CD14-positive monocyte (primary cell): ENCODE results near the gene SLC25A17. TPM values are rescaled to one million over a fixed set of nuclear protein-coding genes. Genes with fewer than 3 reads are reported as not detected.
A peak's percentile ranks its signal among the peaks of the same experiment; 100 is the strongest.

ENCODE experiments used
- DNase-seq, 3 donors: peaks; one replicate each; pipeline ENCODE4 v3.0.0-alpha.2; 2011 to 2022
- H2AFZ ChIP-seq: 2 replicates; pipeline ENCODE4 v1.6.0; 2012; ENCODE audit warnings: mild to moderate bottlenecking, low read depth, low read length, inconsistent platforms; ENCODE audit not compliant: insufficient read depth, poor library complexity, severe bottlenecking
- H3K27ac ChIP-seq, 2 donors: 1 replicate in 1 of 2; 2 replicates in 1 of 2; pipeline ENCODE4 v1.5.1; 2012 to 2013; ENCODE audit warnings: low read length in 2 of 2, control low read depth in 1 of 2, inconsistent platforms in 1 of 2, low read depth in 1 of 2, mild to moderate bottlenecking in 1 of 2
- H3K27me3 ChIP-seq, 2 donors: one replicate each; pipeline versions ENCODE4 v1.6.0 to v1.6.1; 2011 to 2013; ENCODE audit warnings: low read length in 2 of 2; ENCODE audit not compliant: control insufficient read depth in 2 of 2, insufficient read depth in 2 of 2
- H3K36me3 ChIP-seq, 2 donors: replicated peaks in 1 of 2; 1 replicate in 1 of 2; 2 replicates in 1 of 2; pipeline versions ENCODE4 v1.5.1 to v1.6.1; 2012 to 2013; ENCODE audit warnings: low read length in 2 of 2, control low read depth in 1 of 2, inconsistent platforms in 1 of 2, mild to moderate bottlenecking in 1 of 2; ENCODE audit not compliant: insufficient read depth in 2 of 2, control insufficient read depth in 1 of 2
- H3K4me1 ChIP-seq, 2 donors: 1 replicate in 1 of 2; 2 replicates in 1 of 2; pipeline versions ENCODE4 v1.5.1 to v1.6.1; 2012 to 2013; ENCODE audit warnings: low read length in 2 of 2, control low read depth in 1 of 2, inconsistent platforms in 1 of 2, mild to moderate bottlenecking in 1 of 2, moderate library complexity in 1 of 2; ENCODE audit not compliant: insufficient read depth in 2 of 2, control insufficient read depth in 1 of 2
- H3K4me2 ChIP-seq: replicated peaks from 2 replicates; pipeline ENCODE3; 2012; ENCODE audit warnings: low read length, moderate library complexity, mild to moderate bottlenecking; ENCODE audit not compliant: poor library complexity, severe bottlenecking; ENCODE audit errors: extremely low read depth
- H3K4me3 ChIP-seq, 3 experiments: fragments of 200-600 bp in 1 of 3; sonication (generic) in 1 of 3; replicated peaks in 1 of 3; 1 replicate in 2 of 3; 2 replicates in 1 of 3; pipeline ENCODE4 v1.5.1; 2011 to 2013; ENCODE audit warnings: low read length in 3 of 3, mild to moderate bottlenecking in 3 of 3, control low read depth in 2 of 3, low read depth in 2 of 3, inconsistent platforms in 1 of 3, moderate library complexity in 1 of 3
- H3K79me2 ChIP-seq: 2 replicates; pipeline ENCODE4 v1.6.0; 2012; ENCODE audit warnings: mild to moderate bottlenecking, control low read depth, inconsistent platforms, low read length, moderate library complexity; ENCODE audit not compliant: insufficient read depth
- H3K9ac ChIP-seq: 2 replicates; pipeline ENCODE4 v1.6.0; 2017; ENCODE audit warnings: low read length, mild to moderate bottlenecking; ENCODE audit not compliant: insufficient read depth, poor library complexity, severe bottlenecking
- H3K9me3 ChIP-seq, 2 donors: replicated peaks in 1 of 2; 1 replicate in 1 of 2; 2 replicates in 1 of 2; pipeline versions ENCODE4 v1.5.1 to v1.6.1; 2012 to 2013; ENCODE audit warnings: low read length in 2 of 2, control low read depth in 1 of 2; ENCODE audit not compliant: control insufficient read depth in 1 of 2, insufficient read depth in 1 of 2
- H4K20me1 ChIP-seq: 2 replicates; pipeline ENCODE4 v1.6.0; 2012; ENCODE audit warnings: mild to moderate bottlenecking, low read length, control low read depth, moderate library complexity; ENCODE audit not compliant: insufficient read depth
- H3K27ac Mint-ChIP-seq, 7 donors: one replicate each; pipeline ENCODE4 v1.8.0; 2020; ENCODE audit warnings: mild to moderate bottlenecking in 7 of 7, mixed read lengths in 7 of 7, moderate library complexity in 6 of 7, inconsistent platforms in 2 of 7
- H3K27me3 Mint-ChIP-seq, 3 donors: one replicate each; pipeline ENCODE4 v1.8.0; 2021 to 2022; ENCODE audit warnings: low read depth in 3 of 3, mild to moderate bottlenecking in 3 of 3, mixed read lengths in 3 of 3, moderate library complexity in 3 of 3, inconsistent platforms in 1 of 3
- H3K36me3 Mint-ChIP-seq, 2 donors: one replicate each; pipeline ENCODE4 v1.8.0; 2020; ENCODE audit warnings: mixed read lengths in 2 of 2, inconsistent platforms in 1 of 2, mild to moderate bottlenecking in 1 of 2
- H3K4me1 Mint-ChIP-seq: one replicate; pipeline ENCODE4 v1.8.0; 2020; ENCODE audit warnings: mild to moderate bottlenecking, mixed read lengths
- H3K4me3 Mint-ChIP-seq, 2 donors: one replicate each; pipeline ENCODE4 v1.8.0; 2020; ENCODE audit warnings: mild to moderate bottlenecking in 2 of 2, mixed read lengths in 2 of 2, moderate library complexity in 1 of 2
- H3K9me3 Mint-ChIP-seq, 7 donors: one replicate each; pipeline ENCODE4 v1.8.0; 2020 to 2022; ENCODE audit warnings: mixed read lengths in 7 of 7, mild to moderate bottlenecking in 6 of 7, moderate library complexity in 6 of 7, inconsistent platforms in 2 of 7
- CTCF ChIP-seq: fragments of 200-600 bp; IDR thresholded peaks from one replicate; pipeline ENCODE4 v1.8.0; 2022; ENCODE audit warnings: antibody characterized with exemption, mild to moderate bottlenecking
- whole genome bisulfite sequencing: methylation state at CpG from one replicate; pipeline ENCODE4 v1.1.5; 2013; ENCODE audit warnings: missing lambda C conversion rate; ENCODE audit not compliant: insufficient coverage; 5-methylcytosine and 5-hydroxymethylcytosine counted together
- intact Hi-C, 2 donors: fragments of 100-400 bp; cut with micrococcal nuclease; formaldehyde crosslinking; loops; one replicate each; pipeline versions ENCODE4 v1.15.0 to v1.15.1; 2023
- polyA plus RNA-seq, 3 donors: library from polyadenylated mRNA; depleted of rRNA in 1 of 3; unstranded in 2 of 3; stranded (reverse) in 1 of 3; fragments of 300-500 nt in 2 of 3; fragments of >200 nt in 1 of 3; fragmentation: Illumina TruSeq in 2 of 3; gene quantifications; 1 replicate in 2 of 3; 2 replicates in 1 of 3; pipeline ENCODE4 v1.2.3, GENCODE V29; 2012 to 2021

SLC25A17 gene
- polyA plus RNA-seq, 3 donors: 7.3 to 10.6 (median 8.8) TPM

GRCh38 chr22:40732999-40733292 lies 86.2 kb downstream of the SLC25A17 start:
- Histone ChIP-seq H3K4me2 (no peak overlapping the region), H3K9ac (no peak overlapping the region), H3K27me3 (no peaks in the 10 kb centered on the region), H3K9me3 (no peaks in the 10 kb centered on the region), H3K36me3 (no peaks in the 10 kb centered on the region), H4K20me1 (no peaks in the 10 kb centered on the region), H3K27ac (no peak overlapping the region), H3K4me1 (no peaks in the 10 kb centered on the region), H3K79me2 (no peaks in the 10 kb centered on the region), H2AFZ (peak overlapping the region; percentile 30), H3K4me3 (no peak overlapping the region)
- TF ChIP-seq CTCF: no peak
- Mint-ChIP-seq H3K9me3 (peaks cover 0 to 1% (median 0%) of the 10 kb centered on the region in 7 donors), H3K4me1 (peaks cover 8% of the 10 kb centered on the region), H3K27me3 (peaks cover 3% of the 10 kb centered on the region in 3 donors), H3K27ac (no peak overlapping the region), H3K36me3 (no peaks in the 10 kb centered on the region), H3K4me3 (no peak overlapping the region)
- 14% methylated on average over 1 of the region's 2 CpGs for WGBS
- intact Hi-C loops: no loop called here
- DNase-seq: no peak

- Histone ChIP-seq H3K4me3 (no peak overlapping the region), H3K79me2 (no peaks in the 10 kb centered on the region), H3K9ac (no peak overlapping the region), H3K27ac (no peak overlapping the region), H3K27me3 (no peaks in the 10 kb centered on the region), H3K4me1 (no peaks in the 10 kb centered on the region), H3K4me2 (no peak overlapping the region), H2AFZ (no peak overlapping the region), H3K36me3 (no peaks in the 10 kb centered on the region), H3K9me3 (no peaks in the 10 kb centered on the region), H4K20me1 (no peaks in the 10 kb centered on the region)
- no CpG with 5 or more reads among the region's 6 CpGs for WGBS
- peaks cover 10% of the 10 kb centered on the region for H3K4me1 Mint-ChIP-seq
- no peak for TF ChIP-seq CTCF
- H3K4me3 Mint-ChIP-seq: no peak overlapping the region
- no peak for DNase-seq
- H3K36me3 Mint-ChIP-seq: no peaks in the 10 kb centered on the region
- H3K27ac Mint-ChIP-seq: peak overlapping the region in 2 of 7 donors; percentile 31 to 53
- H3K27me3 Mint-ChIP-seq: peaks cover 3 to 5% (median 5%) of the 10 kb centered on the region in 3 donors
- peaks cover 0 to 3% (median 0%) of the 10 kb centered on the region in 7 donors for H3K9me3 Mint-ChIP-seq
- intact Hi-C loops: no loop called here
Observed at GRCh38 chr22:40729284-40729683, 89.9 kb downstream of the SLC25A17 start.
